ENCODE data around the gene PTAFR.

DNA sequence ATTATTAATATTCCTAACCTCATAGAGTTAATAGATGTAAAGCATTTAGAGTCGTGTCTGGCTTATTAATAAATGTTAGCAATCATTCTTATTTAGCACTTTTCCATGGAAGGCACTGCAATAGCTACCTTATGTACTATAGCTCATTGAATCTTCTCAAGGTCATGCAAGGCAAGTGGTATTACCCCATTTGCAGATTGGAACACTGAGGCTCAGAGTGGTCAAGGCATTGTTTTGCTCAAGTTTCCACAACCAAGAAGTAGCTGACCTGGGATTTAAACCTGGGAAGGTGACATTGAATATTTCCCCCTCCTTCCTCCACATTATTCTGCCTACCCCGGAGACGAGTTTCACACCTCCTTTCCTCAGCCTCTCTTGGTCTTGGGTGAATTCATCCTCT lies 50.3 kb downstream of the PTAFR start:
- TF ChIP-seq, protein P1, sequence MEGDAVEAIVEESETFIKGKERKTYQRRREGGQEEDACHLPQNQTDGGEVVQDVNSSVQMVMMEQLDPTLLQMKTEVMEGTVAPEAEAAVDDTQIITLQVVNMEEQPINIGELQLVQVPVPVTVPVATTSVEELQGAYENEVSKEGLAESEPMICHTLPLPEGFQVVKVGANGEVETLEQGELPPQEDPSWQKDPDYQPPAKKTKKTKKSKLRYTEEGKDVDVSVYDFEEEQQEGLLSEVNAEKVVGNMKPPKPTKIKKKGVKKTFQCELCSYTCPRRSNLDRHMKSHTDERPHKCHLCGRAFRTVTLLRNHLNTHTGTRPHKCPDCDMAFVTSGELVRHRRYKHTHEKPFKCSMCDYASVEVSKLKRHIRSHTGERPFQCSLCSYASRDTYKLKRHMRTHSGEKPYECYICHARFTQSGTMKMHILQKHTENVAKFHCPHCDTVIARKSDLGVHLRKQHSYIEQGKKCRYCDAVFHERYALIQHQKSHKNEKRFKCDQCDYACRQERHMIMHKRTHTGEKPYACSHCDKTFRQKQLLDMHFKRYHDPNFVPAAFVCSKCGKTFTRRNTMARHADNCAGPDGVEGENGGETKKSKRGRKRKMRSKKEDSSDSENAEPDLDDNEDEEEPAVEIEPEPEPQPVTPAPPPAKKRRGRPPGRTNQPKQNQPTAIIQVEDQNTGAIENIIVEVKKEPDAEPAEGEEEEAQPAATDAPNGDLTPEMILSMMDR (IDR thresholded peaks at IDR 0.05), result no peak
- TF ChIP-seq POLR2A (IDR thresholded peaks at IDR 0.05), result no peak
- no peak for TF ChIP-seq POLR2AphosphoS5 (IDR thresholded peaks at IDR 0.05)
